ENCODE data around the gene SNN.

SNN gene

GRCh38 chr16:11679941-11680911, 12.0 kb downstream of the SNN start:
- DNase-seq (ENCODE audit: low read depth), result no peak

GRCh38 chr16:11681556-11681955, 13.3 kb downstream of the SNN start:
- DNase-seq (ENCODE audit: low read depth), result no peak

- no peak for DNase-seq (ENCODE audit: low read depth)
These were observed 13.9 kb downstream of the SNN start for GRCh38 chr16:11681976-11682654.

GRCh38 chr16:11682655-11683096, 14.4 kb downstream of the SNN start:
- peak; percentile 96 for DNase-seq (ENCODE audit: low read depth)

- DNase-seq (ENCODE audit: low read depth), result no peak
These were observed 14.9 kb downstream of the SNN start for GRCh38 chr16:11683145-11683544.

- DNase-seq (ENCODE audit: low read depth), result no peak
These were observed 16.2 kb downstream of the SNN start for GRCh38 chr16:11684231-11685025.

- DNase-seq (ENCODE audit: low read depth), result peak; percentile 61
These were observed 17.8 kb downstream of the SNN start for GRCh38 chr16:11685844-11686618.

- DNase-seq (ENCODE audit: low read depth), result no peak
These were observed 18.6 kb downstream of the SNN start for GRCh38 chr16:11686713-11687380.

- no peak for DNase-seq (ENCODE audit: low read depth)
These were observed 19.6 kb downstream of the SNN start for GRCh38 chr16:11687601-11688519.

- DNase-seq (ENCODE audit: low read depth), result no peak
These were observed 20.2 kb downstream of the SNN start for GRCh38 chr16:11688520-11688886.

- DNase-seq (ENCODE audit: low read depth), result no peak
These were observed 21.0 kb downstream of the SNN start for GRCh38 chr16:11689031-11689840.

GRCh38 chr16:11691235-11691634, 23.0 kb downstream of the SNN start:
- DNase-seq (ENCODE audit: low read depth), result no peak

GRCh38 chr16:11691771-11692170, 23.5 kb downstream of the SNN start:
- no peak for DNase-seq (ENCODE audit: low read depth)

GRCh38 chr16:11692171-11692570, 23.9 kb downstream of the SNN start:
- DNase-seq (ENCODE audit: low read depth), result no peak

- DNase-seq (ENCODE audit: low read depth), result no peak
These were observed 24.4 kb downstream of the SNN start for GRCh38 chr16:11692651-11693050.

GRCh38 chr16:11696266-11697012, 28.2 kb downstream of the SNN start:
- DNase-seq (ENCODE audit: low read depth), result no peak

- DNase-seq (ENCODE audit: low read depth), result no peak
These were observed 29.1 kb downstream of the SNN start for GRCh38 chr16:11697319-11697718.

GRCh38 chr16:11698271-11698689, 30.0 kb downstream of the SNN start:
- DNase-seq (ENCODE audit: low read depth), result peak; percentile 16

Data from EH (cell line).